ENCODE measurements around the gene PACSIN2. TPM values are rescaled to one million over a fixed set of nuclear protein-coding genes. Genes with fewer than 3 reads are reported as not detected.

Gene PACSIN2
- total RNA-seq, 1 experiment from 2014 or later: 224 TPM

- CTCF ChIA-PET: no interaction called here
- Mint-ChIP-seq H3K4me1 (ENCODE audit: low read depth, unreplicated experiment) (no peaks in the 10 kb centered on the region), H3K36me3 (ENCODE audit: insufficient read depth, unreplicated experiment) (no peaks in the 10 kb centered on the region), H3K27ac (ENCODE audit: unreplicated experiment) (no peak overlapping the region), H3K27me3 (ENCODE audit: unreplicated experiment) (no peaks in the 10 kb centered on the region), H3K4me3 (ENCODE audit: low read depth, unreplicated experiment) (no peak overlapping the region), H3K9me3 (ENCODE audit: low read depth, unreplicated experiment) (no peaks in the 10 kb centered on the region)
- no TSS peak for BruUV-seq (replicated peaks)
- no peak for TF ChIP-seq CTCF (IDR thresholded peaks at IDR 0.05; ENCODE audit: unreplicated experiment)
- no peak for DNase-seq
- intact Hi-C loops (cut with micrococcal nuclease; ENCODE audit: unreplicated experiment): no loop called here
These were observed 36.0 kb upstream of the PACSIN2 start for GRCh38 chr22:43050995-43051394.

GRCh38 chr22:43047605-43048004 lies 32.7 kb upstream of the PACSIN2 start:
- no TSS peak for BruUV-seq (replicated peaks)
- intact Hi-C loops (cut with micrococcal nuclease; ENCODE audit: unreplicated experiment): no loop called here
- no peak overlapping the region for H3K4me3 Mint-ChIP-seq (ENCODE audit: low read depth, unreplicated experiment)
- H3K36me3 Mint-ChIP-seq (ENCODE audit: insufficient read depth, unreplicated experiment): no peaks in the 10 kb centered on the region
- no peaks in the 10 kb centered on the region for H3K4me1 Mint-ChIP-seq (ENCODE audit: low read depth, unreplicated experiment)
- no peaks in the 10 kb centered on the region for H3K27me3 Mint-ChIP-seq (ENCODE audit: unreplicated experiment)
- no peak for DNase-seq
- no peak overlapping the region for H3K27ac Mint-ChIP-seq (ENCODE audit: unreplicated experiment)
- CTCF ChIA-PET: no interaction called here
- no peaks in the 10 kb centered on the region for H3K9me3 Mint-ChIP-seq (ENCODE audit: low read depth, unreplicated experiment)
- no peak for TF ChIP-seq CTCF (IDR thresholded peaks at IDR 0.05; ENCODE audit: unreplicated experiment)

- Mint-ChIP-seq H3K9me3 (ENCODE audit: low read depth, unreplicated experiment) (no peaks in the 10 kb centered on the region), H3K4me1 (ENCODE audit: low read depth, unreplicated experiment) (no peaks in the 10 kb centered on the region), H3K4me3 (ENCODE audit: low read depth, unreplicated experiment) (no peak overlapping the region), H3K27me3 (ENCODE audit: unreplicated experiment) (no peaks in the 10 kb centered on the region), H3K27ac (ENCODE audit: unreplicated experiment) (no peak overlapping the region), H3K36me3 (ENCODE audit: insufficient read depth, unreplicated experiment) (no peaks in the 10 kb centered on the region)
- CTCF ChIA-PET: interaction anchor here (0.8 to 1.2 kb wide), 2 partner anchors 10 to 46 kb away, joined by 4 to 5 read pairs; no protein-coding TSS in a partner anchor
- no TSS peak for BruUV-seq (replicated peaks)
- DNase-seq: no peak
- no peak for TF ChIP-seq CTCF (IDR thresholded peaks at IDR 0.05; ENCODE audit: unreplicated experiment)
- intact Hi-C loops (cut with micrococcal nuclease; ENCODE audit: unreplicated experiment): no loop called here
These were observed 29.4 kb upstream of the PACSIN2 start for GRCh38 chr22:43044290-43044712.

GRCh38 chr22:43042101-43042780 lies 27.3 kb upstream of the PACSIN2 start:
- intact Hi-C loops (cut with micrococcal nuclease; ENCODE audit: unreplicated experiment): no loop called here
- no TSS peak for BruUV-seq (replicated peaks)
- no peaks in the 10 kb centered on the region for H3K9me3 Mint-ChIP-seq (ENCODE audit: low read depth, unreplicated experiment)
- no peak overlapping the region for H3K4me3 Mint-ChIP-seq (ENCODE audit: low read depth, unreplicated experiment)
- H3K27ac Mint-ChIP-seq (ENCODE audit: unreplicated experiment): no peak overlapping the region
- CTCF ChIA-PET: no interaction called here
- no peak for TF ChIP-seq CTCF (IDR thresholded peaks at IDR 0.05; ENCODE audit: unreplicated experiment)
- no peaks in the 10 kb centered on the region for H3K4me1 Mint-ChIP-seq (ENCODE audit: low read depth, unreplicated experiment)
- DNase-seq: no peak
- no peaks in the 10 kb centered on the region for H3K36me3 Mint-ChIP-seq (ENCODE audit: insufficient read depth, unreplicated experiment)
- no peaks in the 10 kb centered on the region for H3K27me3 Mint-ChIP-seq (ENCODE audit: unreplicated experiment)

All from Calu3 (cell line).